Fibroblast of skin of left quadriceps (primary cell): Measurements from ENCODE around the gene BORCS5.
A peak's percentile ranks its signal among the peaks of the same experiment; 100 is the strongest.
"Not testable (repeated sequence)": the region's sequence is repeated elsewhere in the genome, so short reads cannot be mapped to it uniquely, and the experiment has no call there.

Experiments used
- DNase-seq, 2 experiments: peaks; one replicate each; pipeline ENCODE4 v3.0.0-alpha.2; 2013; ENCODE audit warnings: low read depth in 2 of 2

BORCS5 gene

GRCh38 chr12:12356896-12357718, at the start of gene BORCS5:
Gene BORCS5 (plus strand): TSS chr12:12357078. CDS start chr12:12357452, 374 bp downstream.
- DNase-seq: peak; percentile 73 to 75

- not testable (repeated sequence) for DNase-seq
Measured at GRCh38 chr12:12310695-12311094, 46.2 kb upstream of the BORCS5 start.

- no peak for DNase-seq
Measured at GRCh38 chr12:12315838-12316237, 41.0 kb upstream of the BORCS5 start.

- DNase-seq: peak in 1 of 2 experiments; percentile 14
Measured at GRCh38 chr12:12319451-12320183, 37.3 kb upstream of the BORCS5 start.

- no peak for DNase-seq
Measured at GRCh38 chr12:12323118-12323517, 33.8 kb upstream of the BORCS5 start.

- DNase-seq: peak; percentile 77 to 81
Measured at GRCh38 chr12:12323591-12323990, 33.3 kb upstream of the BORCS5 start.

- DNase-seq: no peak
Measured at GRCh38 chr12:12326262-12326661, 30.6 kb upstream of the BORCS5 start.

GRCh38 chr12:12327802-12328201, 29.1 kb upstream of the BORCS5 start:
- peak in 1 of 2 experiments; percentile 39 for DNase-seq

GRCh38 chr12:12331244-12331771, 25.6 kb upstream of the BORCS5 start:
- no peak for DNase-seq

- DNase-seq: no peak
Measured at GRCh38 chr12:12331896-12332295, 25.0 kb upstream of the BORCS5 start.

GRCh38 chr12:12333407-12334366, 23.2 kb upstream of the BORCS5 start:
- no peak for DNase-seq

- DNase-seq: no peak
Measured at GRCh38 chr12:12334367-12335040, 22.4 kb upstream of the BORCS5 start.

- no peak for DNase-seq
Measured at GRCh38 chr12:12336049-12336411, 20.8 kb upstream of the BORCS5 start.

GRCh38 chr12:12336511-12336910, 20.4 kb upstream of the BORCS5 start:
- DNase-seq: no peak

GRCh38 chr12:12338527-12339168, 18.2 kb upstream of the BORCS5 start:
- DNase-seq: no peak

GRCh38 chr12:12349711-12350665, 6.9 kb upstream of the BORCS5 start, which contains the start of gene MANSC1:
Gene MANSC1 (minus strand): TSS chr12:12350242. CDS start chr12:12343314, 6,928 bp downstream.
- DNase-seq: no peak

GRCh38 chr12:12350868-12351463, 5.9 kb upstream of the BORCS5 start:
- no peak for DNase-seq

- DNase-seq: not testable (repeated sequence)
Measured at GRCh38 chr12:12351468-12352185, 5.3 kb upstream of the BORCS5 start.
